Measurements from ENCODE around the gene NEK2.
"Not testable (repeated sequence)": the region's sequence is repeated elsewhere in the genome, so short reads cannot be mapped to it uniquely, and the experiment has no call there.

The NEK2 gene

GRCh38 chr1:211628417-211628816 lies 47.0 kb downstream of the NEK2 start:
- no peak for TF ChIP-seq CTCF (IDR thresholded peaks at IDR 0.05; ENCODE audit: control insufficient read depth, insufficient read depth, low read depth, low read length, missing control alignments)
- no peak overlapping the region for H3K4me3 ChIP-seq (ENCODE audit: control insufficient read depth, low read depth, low read length)
- no peak for DNase-seq (ENCODE audit: low read depth)

GRCh38 chr1:211627259-211627658 lies 48.2 kb downstream of the NEK2 start:
- DNase-seq (ENCODE audit: low read depth), result no peak
- TF ChIP-seq CTCF (IDR thresholded peaks at IDR 0.05; ENCODE audit: control insufficient read depth, insufficient read depth, low read depth, low read length, missing control alignments), result no peak
- H3K4me3 ChIP-seq (ENCODE audit: control insufficient read depth, low read depth, low read length), result no peak overlapping the region

GRCh38 chr1:211625866-211626265 lies 49.6 kb downstream of the NEK2 start:
- DNase-seq (ENCODE audit: low read depth); H3K4me3 ChIP-seq (ENCODE audit: control insufficient read depth, low read depth, low read length): not testable (repeated sequence)

GRCh38 chr1:211625040-211625439 lies 50.4 kb downstream of the NEK2 start:
- DNase-seq (ENCODE audit: low read depth), result no peak
- H3K4me3 ChIP-seq (ENCODE audit: control insufficient read depth, low read depth, low read length), result no peak overlapping the region
- TF ChIP-seq CTCF (IDR thresholded peaks at IDR 0.05; ENCODE audit: control insufficient read depth, insufficient read depth, low read depth, low read length, missing control alignments), result peak; percentile 59

GRCh38 chr1:211623515-211623914 lies 51.9 kb downstream of the NEK2 start:
- no peak overlapping the region for H3K4me3 ChIP-seq (ENCODE audit: control insufficient read depth, low read depth, low read length)
- TF ChIP-seq CTCF (IDR thresholded peaks at IDR 0.05; ENCODE audit: control insufficient read depth, insufficient read depth, low read depth, low read length, missing control alignments), result no peak
- DNase-seq (ENCODE audit: low read depth), result no peak

GRCh38 chr1:211621447-211622198 lies 53.8 kb downstream of the NEK2 start:
- TF ChIP-seq CTCF (IDR thresholded peaks at IDR 0.05; ENCODE audit: control insufficient read depth, insufficient read depth, low read depth, low read length, missing control alignments), result no peak
- DNase-seq (ENCODE audit: low read depth), result no peak
- no peak overlapping the region for H3K4me3 ChIP-seq (ENCODE audit: control insufficient read depth, low read depth, low read length)

- DNase-seq (ENCODE audit: low read depth), result no peak
- H3K4me3 ChIP-seq (ENCODE audit: control insufficient read depth, low read depth, low read length), result no peak overlapping the region
- no peak for TF ChIP-seq CTCF (IDR thresholded peaks at IDR 0.05; ENCODE audit: control insufficient read depth, insufficient read depth, low read depth, low read length, missing control alignments)
Measured at GRCh38 chr1:211620097-211620496, 55.3 kb downstream of the NEK2 start.
